ENCODE measurements around the gene PLB1.

The PLB1 gene

GRCh38 chr2:28465148-28465885, 30.5 kb upstream of the PLB1 start:
- Histone ChIP-seq H3K9ac (no peak overlapping the region), H3K27ac (no peak overlapping the region), H2AFZ (no peak overlapping the region), H3K9me3 (ENCODE audit: control insufficient read depth, low read length) (no peaks in the 10 kb centered on the region), H3K4me1 (no peaks in the 10 kb centered on the region), H3K79me2 (no peaks in the 10 kb centered on the region), H3K4me2 (ENCODE audit: low read length) (no peak overlapping the region), H3K27me3 (ENCODE audit: control insufficient read depth, insufficient read depth, low read length) (no peaks in the 10 kb centered on the region), H3K36me3 (ENCODE audit: control insufficient read depth, insufficient read depth, low read length) (no peaks in the 10 kb centered on the region), H3K4me3 (ENCODE audit: low read depth, low read length) (no peak overlapping the region)
- TF ChIP-seq CTCF (IDR thresholded peaks at IDR 0.05) = no peak

GRCh38 chr2:28469304-28469703, 26.6 kb upstream of the PLB1 start:
- Histone ChIP-seq H3K36me3 (ENCODE audit: control insufficient read depth, insufficient read depth, low read length) (no peaks in the 10 kb centered on the region), H3K27me3 (ENCODE audit: control insufficient read depth, insufficient read depth, low read length) (no peaks in the 10 kb centered on the region), H3K27ac (no peak overlapping the region), H3K4me2 (ENCODE audit: low read length) (no peak overlapping the region), H3K9ac (no peak overlapping the region), H2AFZ (no peak overlapping the region), H3K4me3 (ENCODE audit: low read depth, low read length) (no peak overlapping the region), H3K4me1 (no peaks in the 10 kb centered on the region), H3K79me2 (no peaks in the 10 kb centered on the region), H3K9me3 (ENCODE audit: control insufficient read depth, low read length) (no peaks in the 10 kb centered on the region)
- no peak for TF ChIP-seq CTCF (IDR thresholded peaks at IDR 0.05)

- no peaks in the 10 kb centered on the region for H3K36me3 ChIP-seq (ENCODE audit: control insufficient read depth, insufficient read depth, low read length)
- H3K9ac ChIP-seq = no peak overlapping the region
- H3K4me2 ChIP-seq (ENCODE audit: low read length) = no peak overlapping the region
- no peak overlapping the region for H3K4me3 ChIP-seq (ENCODE audit: low read depth, low read length)
- H3K27me3 ChIP-seq (ENCODE audit: control insufficient read depth, insufficient read depth, low read length) = no peaks in the 10 kb centered on the region
- no peak overlapping the region for H3K27ac ChIP-seq
- no peaks in the 10 kb centered on the region for H3K4me1 ChIP-seq
- no peak for TF ChIP-seq CTCF (IDR thresholded peaks at IDR 0.05)
- no peak overlapping the region for H2AFZ ChIP-seq
- no peaks in the 10 kb centered on the region for H3K79me2 ChIP-seq
- no peaks in the 10 kb centered on the region for H3K9me3 ChIP-seq (ENCODE audit: control insufficient read depth, low read length)
These were observed 25.8 kb upstream of the PLB1 start for GRCh38 chr2:28469947-28470535.

- no peak overlapping the region for H3K9ac ChIP-seq
- H3K4me3 ChIP-seq (ENCODE audit: low read depth, low read length) = no peak overlapping the region
- H3K27me3 ChIP-seq (ENCODE audit: control insufficient read depth, insufficient read depth, low read length) = no peaks in the 10 kb centered on the region
- no peak overlapping the region for H3K27ac ChIP-seq
- no peaks in the 10 kb centered on the region for H3K9me3 ChIP-seq (ENCODE audit: control insufficient read depth, low read length)
- TF ChIP-seq CTCF (IDR thresholded peaks at IDR 0.05) = no peak
- H3K79me2 ChIP-seq = no peaks in the 10 kb centered on the region
- H3K4me2 ChIP-seq (ENCODE audit: low read length) = no peak overlapping the region
- H3K36me3 ChIP-seq (ENCODE audit: control insufficient read depth, insufficient read depth, low read length) = no peaks in the 10 kb centered on the region
- H2AFZ ChIP-seq = no peak overlapping the region
- H3K4me1 ChIP-seq = no peaks in the 10 kb centered on the region
These were observed 25.1 kb upstream of the PLB1 start for GRCh38 chr2:28470759-28471158.

- Histone ChIP-seq H3K79me2 (no peaks in the 10 kb centered on the region), H3K9ac (no peak overlapping the region), H3K9me3 (ENCODE audit: control insufficient read depth, low read length) (no peaks in the 10 kb centered on the region), H3K27me3 (ENCODE audit: control insufficient read depth, insufficient read depth, low read length) (no peaks in the 10 kb centered on the region), H3K27ac (no peak overlapping the region), H3K4me1 (no peaks in the 10 kb centered on the region), H2AFZ (no peak overlapping the region), H3K4me2 (ENCODE audit: low read length) (no peak overlapping the region), H3K4me3 (ENCODE audit: low read depth, low read length) (no peak overlapping the region), H3K36me3 (ENCODE audit: control insufficient read depth, insufficient read depth, low read length) (no peaks in the 10 kb centered on the region)
- no peak for TF ChIP-seq CTCF (IDR thresholded peaks at IDR 0.05)
These were observed 24.6 kb upstream of the PLB1 start for GRCh38 chr2:28471214-28471613.

Measured in parathyroid adenoma (tissue), 2 donors.